ACC112 (cell line): ENCODE results near the gene MOB2.
"Not testable (repeated sequence)": the region's sequence is repeated elsewhere in the genome, so short reads cannot be mapped to it uniquely, and the experiment has no call there.

Experiments
- H2AFZ ChIP-seq: fragments of 200-600 bp; sonication (generic); one replicate; pipeline ENCODE4 v1.6.0; 2017; ENCODE audit warnings: antibody characterized with exemption, low read length; ENCODE audit not compliant: unreplicated experiment
- H3K27ac ChIP-seq: fragments of 200-600 bp; sonication (generic); 2 replicates; pipeline ENCODE4 v1.5.1; 2014; ENCODE audit warnings: low read depth, mild to moderate bottlenecking, antibody characterized with exemption, low read length, moderate library complexity
- H3K27me3 ChIP-seq: fragments of 200-600 bp; sonication (generic); 2 replicates; pipeline ENCODE4 v1.6.1; 2014; ENCODE audit warnings: mild to moderate bottlenecking, antibody characterized with exemption, low read length, moderate library complexity, mixed read lengths; ENCODE audit not compliant: insufficient read depth
- H3K36me3 ChIP-seq: fragments of 200-600 bp; sonication (generic); 2 replicates; pipeline ENCODE4 v1.6.1; 2016; ENCODE audit warnings: mild to moderate bottlenecking, antibody characterized with exemption, low read length, moderate library complexity, mixed read lengths; ENCODE audit not compliant: insufficient read depth
- H3K4me1 ChIP-seq: fragments of 200-600 bp; sonication (generic); one replicate; pipeline ENCODE4 v1.6.1; 2016; ENCODE audit warnings: low read length, mixed read lengths; ENCODE audit not compliant: insufficient read depth, unreplicated experiment, control insufficient read depth
- H3K4me3 ChIP-seq: fragments of 200-600 bp; sonication (generic); 2 replicates; pipeline ENCODE4 v1.5.1; 2014; ENCODE audit warnings: mild to moderate bottlenecking, low read depth, low read length
- H3K79me2 ChIP-seq: fragments of 200-600 bp; sonication (generic); one replicate; pipeline ENCODE4 v1.6.0; 2016; ENCODE audit warnings: low read length; ENCODE audit not compliant: control insufficient read depth, unreplicated experiment, insufficient read depth

The MOB2 gene

GRCh38 chr11:1439341-1439740 lies 47.2 kb downstream of the MOB2 start:
- Histone ChIP-seq H3K4me3 (no peak overlapping the region), H3K27me3 (no peaks in the 10 kb centered on the region), H3K36me3 (no peaks in the 10 kb centered on the region), H3K79me2 (no peaks in the 10 kb centered on the region), H3K4me1 (no peaks in the 10 kb centered on the region), H2AFZ (no peak overlapping the region), H3K27ac (no peak overlapping the region)

GRCh38 chr11:1438967-1439330 lies 47.6 kb downstream of the MOB2 start:
- no peaks in the 10 kb centered on the region for H3K27me3 ChIP-seq
- no peak overlapping the region for H2AFZ ChIP-seq
- no peak overlapping the region for H3K4me3 ChIP-seq
- H3K36me3 ChIP-seq, result no peaks in the 10 kb centered on the region
- H3K27ac ChIP-seq, result no peak overlapping the region
- no peaks in the 10 kb centered on the region for H3K4me1 ChIP-seq
- H3K79me2 ChIP-seq, result no peaks in the 10 kb centered on the region

- Histone ChIP-seq H3K4me3 (no peak overlapping the region), H3K27me3 (no peaks in the 10 kb centered on the region), H3K36me3 (no peaks in the 10 kb centered on the region), H3K79me2 (no peaks in the 10 kb centered on the region), H2AFZ (no peak overlapping the region), H3K27ac (no peak overlapping the region), H3K4me1 (no peaks in the 10 kb centered on the region)
Measured at GRCh38 chr11:1438261-1438966, 48.2 kb downstream of the MOB2 start.

GRCh38 chr11:1437500-1437899 lies 49.1 kb downstream of the MOB2 start:
- Histone ChIP-seq H3K36me3 (no peaks in the 10 kb centered on the region), H3K4me1 (no peaks in the 10 kb centered on the region), H3K4me3 (no peak overlapping the region), H3K27ac (no peak overlapping the region), H2AFZ (no peak overlapping the region), H3K27me3 (no peaks in the 10 kb centered on the region), H3K79me2 (no peaks in the 10 kb centered on the region)

GRCh38 chr11:1436468-1437039 lies 50.0 kb downstream of the MOB2 start:
- Histone ChIP-seq H3K27me3 (no peaks in the 10 kb centered on the region), H3K79me2 (no peaks in the 10 kb centered on the region), H3K36me3 (no peaks in the 10 kb centered on the region), H3K4me3 (no peak overlapping the region), H3K4me1 (no peaks in the 10 kb centered on the region), H2AFZ (no peak overlapping the region), H3K27ac (no peak overlapping the region)

GRCh38 chr11:1435820-1436467 lies 50.6 kb downstream of the MOB2 start:
- Histone ChIP-seq H3K4me1 (no peaks in the 10 kb centered on the region), H2AFZ (no peak overlapping the region), H3K4me3 (no peak overlapping the region), H3K36me3 (no peaks in the 10 kb centered on the region), H3K27ac (no peak overlapping the region), H3K79me2 (no peaks in the 10 kb centered on the region), H3K27me3 (no peaks in the 10 kb centered on the region)

GRCh38 chr11:1435479-1435819 lies 51.1 kb downstream of the MOB2 start:
- not testable (repeated sequence) for H3K36me3 ChIP-seq, H3K27me3 ChIP-seq, H2AFZ ChIP-seq, H3K4me3 ChIP-seq, H3K4me1 ChIP-seq, H3K79me2 ChIP-seq, H3K27ac ChIP-seq

GRCh38 chr11:1433977-1434640 lies 52.5 kb downstream of the MOB2 start:
- Histone ChIP-seq H3K27ac (no peak overlapping the region), H3K79me2 (no peaks in the 10 kb centered on the region), H3K4me1 (no peaks in the 10 kb centered on the region), H2AFZ (no peak overlapping the region), H3K4me3 (no peak overlapping the region), H3K36me3 (no peaks in the 10 kb centered on the region), H3K27me3 (no peaks in the 10 kb centered on the region)

GRCh38 chr11:1433568-1433967 lies 53.0 kb downstream of the MOB2 start:
- H3K4me3 ChIP-seq, result no peak overlapping the region
- no peaks in the 10 kb centered on the region for H3K36me3 ChIP-seq
- no peaks in the 10 kb centered on the region for H3K79me2 ChIP-seq
- no peak overlapping the region for H2AFZ ChIP-seq
- no peak overlapping the region for H3K27ac ChIP-seq
- no peaks in the 10 kb centered on the region for H3K27me3 ChIP-seq
- no peaks in the 10 kb centered on the region for H3K4me1 ChIP-seq

- Histone ChIP-seq H3K4me1 (no peaks in the 10 kb centered on the region), H3K79me2 (no peaks in the 10 kb centered on the region), H3K4me3 (no peak overlapping the region), H3K36me3 (no peaks in the 10 kb centered on the region), H2AFZ (no peak overlapping the region), H3K27ac (no peak overlapping the region), H3K27me3 (no peaks in the 10 kb centered on the region)
Measured at GRCh38 chr11:1428762-1429316, 57.7 kb downstream of the MOB2 start.
